Lung microvascular endothelial cell (primary cell): ENCODE measurements around the gene LMLN. TPM values are rescaled to one million over a fixed set of nuclear protein-coding genes. Genes with fewer than 3 reads are reported as not detected.
"Not testable (repeated sequence)": the region's sequence is repeated elsewhere in the genome, so short reads cannot be mapped to it uniquely, and the experiment has no call there.

ENCODE experiments used
- DNase-seq, 2 donors: peaks; one replicate each; pipeline versions ENCODE4 v3.0.0 to v3.0.0-alpha.2; 2010; ENCODE audit warnings: low read depth in 2 of 2
- total RNA-seq: library from RNA; depleted of rRNA; stranded (reverse); fragments of >200 nt; gene quantifications from 2 replicates; pipeline ENCODE4 v1.2.1, GENCODE V29; 2014

LMLN gene
- total RNA-seq, 1 donor from 2014 or later, result 2.6 TPM

GRCh38 chr3:198025644-198026043 is 65.6 kb downstream of the LMLN start:
- DNase-seq, result no peak

GRCh38 chr3:198026620-198027019 is 66.6 kb downstream of the LMLN start:
- no peak for DNase-seq

GRCh38 chr3:198027045-198027798 is 67.2 kb downstream of the LMLN start:
- no peak for DNase-seq

GRCh38 chr3:198027799-198028390 is 67.9 kb downstream of the LMLN start:
- no peak for DNase-seq

GRCh38 chr3:198028718-198029117 is 68.7 kb downstream of the LMLN start:
- DNase-seq, result no peak

- no peak for DNase-seq
These were observed 70.1 kb downstream of the LMLN start for GRCh38 chr3:198030125-198030524.

GRCh38 chr3:198030726-198031125 is 70.7 kb downstream of the LMLN start:
- no peak for DNase-seq

GRCh38 chr3:198032039-198032936 is 72.3 kb downstream of the LMLN start:
- DNase-seq, result peak; percentile 84 to 87

GRCh38 chr3:198043119-198043518 is 83.1 kb downstream of the LMLN start:
- no peak for DNase-seq

GRCh38 chr3:198046120-198046857 is 86.3 kb downstream of the LMLN start:
- no peak for DNase-seq

GRCh38 chr3:198048445-198048844 is 88.4 kb downstream of the LMLN start:
- DNase-seq, result no peak

GRCh38 chr3:198051836-198052235 is 91.8 kb downstream of the LMLN start:
- no peak for DNase-seq

GRCh38 chr3:198053462-198053861 is 93.4 kb downstream of the LMLN start:
- DNase-seq, result not testable (repeated sequence)

GRCh38 chr3:198061119-198062067 is 101.4 kb downstream of the LMLN start:
- DNase-seq, result no peak

- DNase-seq, result peak in 1 of 2 donors; percentile 70
These were observed 102.0 kb downstream of the LMLN start for GRCh38 chr3:198062068-198062465.

- no peak for DNase-seq
These were observed 104.4 kb downstream of the LMLN start for GRCh38 chr3:198064420-198064819.

GRCh38 chr3:198065897-198066296 is 105.9 kb downstream of the LMLN start:
- no peak for DNase-seq

GRCh38 chr3:198067416-198067815 is 107.4 kb downstream of the LMLN start:
- DNase-seq, result no peak

GRCh38 chr3:198070871-198071270 is 110.9 kb downstream of the LMLN start:
- DNase-seq, result no peak

GRCh38 chr3:198071602-198072287 is 111.7 kb downstream of the LMLN start:
- peak; percentile 82 to 94 for DNase-seq
